ENCODE results near the gene TDRD9. TPM values are rescaled to one million over a fixed set of nuclear protein-coding genes. Genes with fewer than 3 reads are reported as not detected.

TDRD9 gene
- total and polyA plus RNA-seq, 2 experiments from 2014 or later, result 0.24 TPM; not detected in 1

DNA sequence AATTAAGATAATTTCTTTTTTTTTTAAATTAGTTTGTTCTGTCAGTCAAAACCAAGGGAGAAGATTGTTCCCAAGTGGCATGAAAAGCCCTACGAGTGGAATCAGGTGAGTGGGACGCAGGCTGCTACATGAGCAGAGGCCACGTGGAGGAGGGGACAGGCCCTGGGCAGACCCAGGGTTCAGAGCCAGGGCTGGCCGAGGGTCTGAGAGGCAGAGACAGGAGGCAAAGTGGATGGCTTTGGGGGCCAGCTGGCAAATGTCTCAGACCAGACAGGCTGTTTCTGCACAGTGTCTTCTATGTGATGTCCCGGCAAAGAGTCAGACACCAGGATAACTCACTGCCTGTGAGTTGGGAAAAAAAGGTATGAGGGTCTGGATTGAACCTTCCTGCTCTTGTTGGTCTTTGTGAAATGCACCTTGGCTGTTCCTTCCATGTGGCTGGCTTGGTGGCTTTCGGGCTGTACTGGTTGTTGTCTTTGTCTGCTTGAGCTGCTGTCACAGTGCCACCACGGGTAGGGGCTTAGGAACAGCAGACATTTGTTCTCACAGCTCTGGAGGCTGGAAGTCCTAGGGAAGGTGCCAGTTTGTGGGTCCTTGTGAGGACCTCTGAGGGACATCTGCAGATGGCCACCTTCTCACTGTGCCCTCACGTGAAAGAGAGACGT lies 121.5 kb downstream of the TDRD9 start:
- Mint-ChIP-seq H3K27ac (no peak overlapping the region), H3K27me3 (ENCODE audit: insufficient read depth, low read depth, poor library complexity) (no peaks in the 10 kb centered on the region), H3K9me3 (no peaks in the 10 kb centered on the region), H3K36me3 (ENCODE audit: low read depth) (no peaks in the 10 kb centered on the region), H3K4me3 (no peak overlapping the region), H3K4me1 (no peaks in the 10 kb centered on the region; the same call in 2 of the 3 replicates)
- DNase-seq (ENCODE audit: low spot score) (no peak), ATAC-seq (no peak)
- Histone ChIP-seq H4K20me1 (replicated peaks; ENCODE audit: insufficient read depth) (no peaks in the 10 kb centered on the region), H3K4me2 (no peak overlapping the region), H3K27ac (ENCODE audit: low read depth) (no peak overlapping the region), H3K27me3 (ENCODE audit: insufficient read depth) (no peaks in the 10 kb centered on the region), H3K79me2 (replicated peaks; ENCODE audit: insufficient read depth) (no peaks in the 10 kb centered on the region), H3K36me3 (ENCODE audit: insufficient read depth) (no peaks in the 10 kb centered on the region), H3K4me3 (no peak overlapping the region), H3F3A (replicated peaks; ENCODE audit: low read depth) (no peaks in the 10 kb centered on the region), H2AFZ (no peak overlapping the region), H3K4me1 (ENCODE audit: insufficient read depth) (no peaks in the 10 kb centered on the region), H3K9me2 (ENCODE audit: insufficient read depth) (no peaks in the 10 kb centered on the region)
- TF ChIP-seq JUNB (IDR thresholded peaks at IDR 0.05; ENCODE audit: unreplicated experiment) (no peak), ZNF114 (CRISPR knock-in tag; IDR thresholded peaks at IDR 0.05) (no peak), CREB1 (CRISPR knock-in tag; IDR thresholded peaks at IDR 0.05; ENCODE audit: low read depth) (no peak), EZH2 (IDR thresholded peaks at IDR 0.05; ENCODE audit: low read depth, unreplicated experiment) (no peak), ZNF331 (CRISPR knock-in tag; IDR thresholded peaks at IDR 0.05; ENCODE audit: low read depth) (no peak), STAT1 (IDR thresholded peaks at IDR 0.05; ENCODE audit: unreplicated experiment) (no peak), NANOG (IDR thresholded peaks at IDR 0.05; ENCODE audit: borderline replicate concordance) (no peak), ETS1 (IDR thresholded peaks at IDR 0.05) (no peak), POLR2AphosphoS5 (IDR thresholded peaks at IDR 0.05; ENCODE audit: low read depth) (no peak), EZH2phosphoT487 (IDR thresholded peaks at IDR 0.05; ENCODE audit: unreplicated experiment) (no peak)
- TF ChIP-seq, protein P1, sequence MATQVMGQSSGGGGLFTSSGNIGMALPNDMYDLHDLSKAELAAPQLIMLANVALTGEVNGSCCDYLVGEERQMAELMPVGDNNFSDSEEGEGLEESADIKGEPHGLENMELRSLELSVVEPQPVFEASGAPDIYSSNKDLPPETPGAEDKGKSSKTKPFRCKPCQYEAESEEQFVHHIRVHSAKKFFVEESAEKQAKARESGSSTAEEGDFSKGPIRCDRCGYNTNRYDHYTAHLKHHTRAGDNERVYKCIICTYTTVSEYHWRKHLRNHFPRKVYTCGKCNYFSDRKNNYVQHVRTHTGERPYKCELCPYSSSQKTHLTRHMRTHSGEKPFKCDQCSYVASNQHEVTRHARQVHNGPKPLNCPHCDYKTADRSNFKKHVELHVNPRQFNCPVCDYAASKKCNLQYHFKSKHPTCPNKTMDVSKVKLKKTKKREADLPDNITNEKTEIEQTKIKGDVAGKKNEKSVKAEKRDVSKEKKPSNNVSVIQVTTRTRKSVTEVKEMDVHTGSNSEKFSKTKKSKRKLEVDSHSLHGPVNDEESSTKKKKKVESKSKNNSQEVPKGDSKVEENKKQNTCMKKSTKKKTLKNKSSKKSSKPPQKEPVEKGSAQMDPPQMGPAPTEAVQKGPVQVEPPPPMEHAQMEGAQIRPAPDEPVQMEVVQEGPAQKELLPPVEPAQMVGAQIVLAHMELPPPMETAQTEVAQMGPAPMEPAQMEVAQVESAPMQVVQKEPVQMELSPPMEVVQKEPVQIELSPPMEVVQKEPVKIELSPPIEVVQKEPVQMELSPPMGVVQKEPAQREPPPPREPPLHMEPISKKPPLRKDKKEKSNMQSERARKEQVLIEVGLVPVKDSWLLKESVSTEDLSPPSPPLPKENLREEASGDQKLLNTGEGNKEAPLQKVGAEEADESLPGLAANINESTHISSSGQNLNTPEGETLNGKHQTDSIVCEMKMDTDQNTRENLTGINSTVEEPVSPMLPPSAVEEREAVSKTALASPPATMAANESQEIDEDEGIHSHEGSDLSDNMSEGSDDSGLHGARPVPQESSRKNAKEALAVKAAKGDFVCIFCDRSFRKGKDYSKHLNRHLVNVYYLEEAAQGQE (IDR thresholded peaks at IDR 0.05; ENCODE audit: unreplicated experiment), result no peak
- TF ChIP-seq, protein P2, sequence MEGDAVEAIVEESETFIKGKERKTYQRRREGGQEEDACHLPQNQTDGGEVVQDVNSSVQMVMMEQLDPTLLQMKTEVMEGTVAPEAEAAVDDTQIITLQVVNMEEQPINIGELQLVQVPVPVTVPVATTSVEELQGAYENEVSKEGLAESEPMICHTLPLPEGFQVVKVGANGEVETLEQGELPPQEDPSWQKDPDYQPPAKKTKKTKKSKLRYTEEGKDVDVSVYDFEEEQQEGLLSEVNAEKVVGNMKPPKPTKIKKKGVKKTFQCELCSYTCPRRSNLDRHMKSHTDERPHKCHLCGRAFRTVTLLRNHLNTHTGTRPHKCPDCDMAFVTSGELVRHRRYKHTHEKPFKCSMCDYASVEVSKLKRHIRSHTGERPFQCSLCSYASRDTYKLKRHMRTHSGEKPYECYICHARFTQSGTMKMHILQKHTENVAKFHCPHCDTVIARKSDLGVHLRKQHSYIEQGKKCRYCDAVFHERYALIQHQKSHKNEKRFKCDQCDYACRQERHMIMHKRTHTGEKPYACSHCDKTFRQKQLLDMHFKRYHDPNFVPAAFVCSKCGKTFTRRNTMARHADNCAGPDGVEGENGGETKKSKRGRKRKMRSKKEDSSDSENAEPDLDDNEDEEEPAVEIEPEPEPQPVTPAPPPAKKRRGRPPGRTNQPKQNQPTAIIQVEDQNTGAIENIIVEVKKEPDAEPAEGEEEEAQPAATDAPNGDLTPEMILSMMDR (conservative IDR thresholded peaks at IDR 0.05; ENCODE audit: low read depth in 2 of 2), result no peak
- TF ChIP-seq, protein P3, sequence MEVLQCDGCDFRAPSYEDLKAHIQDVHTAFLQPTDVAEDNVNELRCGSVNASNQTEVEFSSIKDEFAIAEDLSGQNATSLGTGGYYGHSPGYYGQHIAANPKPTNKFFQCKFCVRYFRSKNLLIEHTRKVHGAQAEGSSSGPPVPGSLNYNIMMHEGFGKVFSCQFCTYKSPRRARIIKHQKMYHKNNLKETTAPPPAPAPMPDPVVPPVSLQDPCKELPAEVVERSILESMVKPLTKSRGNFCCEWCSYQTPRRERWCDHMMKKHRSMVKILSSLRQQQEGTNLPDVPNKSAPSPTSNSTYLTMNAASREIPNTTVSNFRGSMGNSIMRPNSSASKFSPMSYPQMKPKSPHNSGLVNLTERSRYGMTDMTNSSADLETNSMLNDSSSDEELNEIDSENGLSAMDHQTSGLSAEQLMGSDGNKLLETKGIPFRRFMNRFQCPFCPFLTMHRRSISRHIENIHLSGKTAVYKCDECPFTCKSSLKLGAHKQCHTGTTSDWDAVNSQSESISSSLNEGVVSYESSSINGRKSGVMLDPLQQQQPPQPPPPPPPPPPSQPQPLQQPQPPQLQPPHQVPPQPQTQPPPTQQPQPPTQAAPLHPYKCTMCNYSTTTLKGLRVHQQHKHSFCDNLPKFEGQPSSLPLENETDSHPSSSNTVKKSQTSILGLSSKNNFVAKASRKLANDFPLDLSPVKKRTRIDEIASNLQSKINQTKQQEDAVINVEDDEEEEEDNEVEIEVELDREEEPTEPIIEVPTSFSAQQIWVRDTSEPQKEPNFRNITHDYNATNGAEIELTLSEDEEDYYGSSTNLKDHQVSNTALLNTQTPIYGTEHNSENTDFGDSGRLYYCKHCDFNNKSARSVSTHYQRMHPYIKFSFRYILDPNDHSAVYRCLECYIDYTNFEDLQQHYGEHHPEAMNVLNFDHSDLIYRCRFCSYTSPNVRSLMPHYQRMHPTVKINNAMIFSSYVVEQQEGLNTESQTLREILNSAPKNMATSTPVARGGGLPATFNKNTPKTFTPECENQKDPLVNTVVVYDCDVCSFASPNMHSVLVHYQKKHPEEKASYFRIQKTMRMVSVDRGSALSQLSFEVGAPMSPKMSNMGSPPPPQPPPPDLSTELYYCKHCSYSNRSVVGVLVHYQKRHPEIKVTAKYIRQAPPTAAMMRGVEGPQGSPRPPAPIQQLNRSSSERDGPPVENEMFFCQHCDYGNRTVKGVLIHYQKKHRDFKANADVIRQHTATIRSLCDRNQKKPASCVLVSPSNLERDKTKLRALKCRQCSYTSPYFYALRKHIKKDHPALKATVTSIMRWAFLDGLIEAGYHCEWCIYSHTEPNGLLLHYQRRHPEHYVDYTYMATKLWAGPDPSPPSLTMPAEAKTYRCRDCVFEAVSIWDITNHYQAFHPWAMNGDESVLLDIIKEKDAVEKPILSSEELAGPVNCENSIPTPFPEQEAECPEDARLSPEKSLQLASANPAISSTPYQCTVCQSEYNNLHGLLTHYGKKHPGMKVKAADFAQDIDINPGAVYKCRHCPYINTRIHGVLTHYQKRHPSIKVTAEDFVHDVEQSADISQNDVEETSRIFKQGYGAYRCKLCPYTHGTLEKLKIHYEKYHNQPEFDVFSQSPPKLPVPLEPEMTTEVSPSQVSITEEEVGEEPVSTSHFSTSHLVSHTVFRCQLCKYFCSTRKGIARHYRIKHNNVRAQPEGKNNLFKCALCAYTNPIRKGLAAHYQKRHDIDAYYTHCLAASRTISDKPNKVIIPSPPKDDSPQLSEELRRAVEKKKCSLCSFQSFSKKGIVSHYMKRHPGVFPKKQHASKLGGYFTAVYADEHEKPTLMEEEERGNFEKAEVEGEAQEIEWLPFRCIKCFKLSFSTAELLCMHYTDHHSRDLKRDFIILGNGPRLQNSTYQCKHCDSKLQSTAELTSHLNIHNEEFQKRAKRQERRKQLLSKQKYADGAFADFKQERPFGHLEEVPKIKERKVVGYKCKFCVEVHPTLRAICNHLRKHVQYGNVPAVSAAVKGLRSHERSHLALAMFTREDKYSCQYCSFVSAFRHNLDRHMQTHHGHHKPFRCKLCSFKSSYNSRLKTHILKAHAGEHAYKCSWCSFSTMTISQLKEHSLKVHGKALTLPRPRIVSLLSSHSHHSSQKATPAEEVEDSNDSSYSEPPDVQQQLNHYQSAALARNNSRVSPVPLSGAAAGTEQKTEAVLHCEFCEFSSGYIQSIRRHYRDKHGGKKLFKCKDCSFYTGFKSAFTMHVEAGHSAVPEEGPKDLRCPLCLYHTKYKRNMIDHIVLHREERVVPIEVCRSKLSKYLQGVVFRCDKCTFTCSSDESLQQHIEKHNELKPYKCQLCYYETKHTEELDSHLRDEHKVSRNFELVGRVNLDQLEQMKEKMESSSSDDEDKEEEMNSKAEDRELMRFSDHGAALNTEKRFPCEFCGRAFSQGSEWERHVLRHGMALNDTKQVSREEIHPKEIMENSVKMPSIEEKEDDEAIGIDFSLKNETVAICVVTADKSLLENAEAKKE (CRISPR knock-in tag; IDR thresholded peaks at IDR 0.05), result no peak

Data from GM23338 (cell line).